Fibroblast of the aortic adventitia (primary cell): Measurements from ENCODE around the gene TIMM10B. TPM values are rescaled to one million over a fixed set of nuclear protein-coding genes. Genes with fewer than 3 reads are reported as not detected.

ENCODE experiments used
- DNase-seq: peaks from one replicate; pipeline ENCODE4 v3.0.0-alpha.2; 2010; ENCODE audit warnings: low read depth
- H3K4me3 ChIP-seq: 2 replicates; pipeline ENCODE4 v1.5.1; 2011; ENCODE audit warnings: low read depth, mild to moderate bottlenecking, control low read depth, low read length, moderate library complexity
- total RNA-seq: library from RNA; depleted of rRNA; stranded (reverse); fragments of >200 nt; gene quantifications from 2 replicates; pipeline ENCODE4 v1.2.3, GENCODE V29; 2012; ENCODE audit warnings: low replicate concordance
- TF ChIP-seq, protein P1 (sequence below): IDR thresholded peaks from 2 replicates; pipeline ENCODE4 v1.5.1; 2011; ENCODE audit warnings: mild to moderate bottlenecking, low read length, control low read depth, inconsistent platforms; ENCODE audit not compliant: insufficient read depth

The TIMM10B gene
- total RNA-seq, 1 donor, result 41.8 TPM

DNA sequence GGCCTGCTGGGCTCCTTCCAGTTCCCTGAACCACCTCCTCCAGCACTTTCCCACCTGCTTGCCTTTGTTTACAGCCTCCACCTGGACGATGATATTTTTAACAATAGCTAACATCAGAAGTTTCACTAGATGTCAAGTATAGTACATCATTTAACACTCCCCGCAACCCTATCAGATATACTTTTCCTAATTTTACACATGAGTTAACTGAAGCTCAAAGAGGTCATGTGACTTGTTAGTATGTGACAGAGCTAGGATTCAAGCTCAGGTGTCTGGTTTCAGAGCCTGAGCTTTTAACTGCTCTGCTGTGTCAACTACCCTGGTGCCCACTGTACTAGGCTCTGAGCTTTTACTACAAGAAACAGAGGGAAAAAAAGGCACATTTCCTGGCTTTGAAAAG, 26.2 kb upstream of the TIMM10B start:
- TF ChIP-seq, protein P1, sequence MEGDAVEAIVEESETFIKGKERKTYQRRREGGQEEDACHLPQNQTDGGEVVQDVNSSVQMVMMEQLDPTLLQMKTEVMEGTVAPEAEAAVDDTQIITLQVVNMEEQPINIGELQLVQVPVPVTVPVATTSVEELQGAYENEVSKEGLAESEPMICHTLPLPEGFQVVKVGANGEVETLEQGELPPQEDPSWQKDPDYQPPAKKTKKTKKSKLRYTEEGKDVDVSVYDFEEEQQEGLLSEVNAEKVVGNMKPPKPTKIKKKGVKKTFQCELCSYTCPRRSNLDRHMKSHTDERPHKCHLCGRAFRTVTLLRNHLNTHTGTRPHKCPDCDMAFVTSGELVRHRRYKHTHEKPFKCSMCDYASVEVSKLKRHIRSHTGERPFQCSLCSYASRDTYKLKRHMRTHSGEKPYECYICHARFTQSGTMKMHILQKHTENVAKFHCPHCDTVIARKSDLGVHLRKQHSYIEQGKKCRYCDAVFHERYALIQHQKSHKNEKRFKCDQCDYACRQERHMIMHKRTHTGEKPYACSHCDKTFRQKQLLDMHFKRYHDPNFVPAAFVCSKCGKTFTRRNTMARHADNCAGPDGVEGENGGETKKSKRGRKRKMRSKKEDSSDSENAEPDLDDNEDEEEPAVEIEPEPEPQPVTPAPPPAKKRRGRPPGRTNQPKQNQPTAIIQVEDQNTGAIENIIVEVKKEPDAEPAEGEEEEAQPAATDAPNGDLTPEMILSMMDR, result no peak
- H3K4me3 ChIP-seq, result no peak overlapping the region
- no peak for DNase-seq

DNA sequence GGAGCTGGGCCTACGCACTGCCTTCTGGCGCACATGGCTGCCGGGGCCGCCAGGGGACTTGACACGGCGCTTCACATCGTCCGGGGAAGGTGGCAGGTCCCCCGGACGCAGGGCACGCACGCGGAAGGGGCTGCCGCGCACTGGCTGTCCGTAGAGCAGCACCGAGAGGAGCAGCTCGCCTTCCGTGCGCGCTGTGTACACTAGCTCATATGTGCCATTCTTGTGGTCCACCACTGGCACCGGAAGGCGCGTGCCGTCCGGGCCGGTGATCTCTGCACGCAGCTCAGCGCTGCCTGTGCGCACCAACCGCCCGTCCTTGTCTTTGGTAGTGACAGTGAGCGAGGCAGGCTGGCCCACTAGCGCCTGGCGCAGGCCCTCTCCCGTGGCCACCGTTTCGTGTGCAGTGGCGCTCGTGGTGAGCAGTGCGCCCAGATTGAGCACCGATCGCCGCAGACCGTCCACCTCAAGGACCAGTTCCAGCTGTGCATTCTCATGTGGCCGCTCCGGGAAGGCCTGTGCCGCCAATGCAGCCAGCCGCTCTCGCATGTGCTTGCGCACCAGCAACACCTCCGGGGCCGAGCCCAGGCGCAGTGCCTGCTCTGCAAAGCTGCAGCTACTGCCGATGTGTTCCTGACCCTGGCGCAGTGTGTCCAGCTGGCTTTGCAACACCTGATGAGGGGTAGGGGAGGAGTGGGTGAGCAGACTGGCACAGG, 24.8 kb upstream of the TIMM10B start:
- TF ChIP-seq, protein P1, result no peak
- H3K4me3 ChIP-seq, result no peak overlapping the region

GRCh38 chr11:6457581-6458320, 23.6 kb upstream of the TIMM10B start:
- TF ChIP-seq, protein P1, result no peak
- no peak overlapping the region for H3K4me3 ChIP-seq

More for the DNA sequence above, 24.8 kb upstream of the TIMM10B start:
- DNase-seq, result no peak

GRCh38 chr11:6458352-6459098, 22.8 kb upstream of the TIMM10B start:
- no peak for DNase-seq
- H3K4me3 ChIP-seq, result no peak overlapping the region
- TF ChIP-seq, protein P1, result no peak

More at GRCh38 chr11:6457581-6458320, 23.6 kb upstream of the TIMM10B start:
- DNase-seq, result no peak

DNA sequence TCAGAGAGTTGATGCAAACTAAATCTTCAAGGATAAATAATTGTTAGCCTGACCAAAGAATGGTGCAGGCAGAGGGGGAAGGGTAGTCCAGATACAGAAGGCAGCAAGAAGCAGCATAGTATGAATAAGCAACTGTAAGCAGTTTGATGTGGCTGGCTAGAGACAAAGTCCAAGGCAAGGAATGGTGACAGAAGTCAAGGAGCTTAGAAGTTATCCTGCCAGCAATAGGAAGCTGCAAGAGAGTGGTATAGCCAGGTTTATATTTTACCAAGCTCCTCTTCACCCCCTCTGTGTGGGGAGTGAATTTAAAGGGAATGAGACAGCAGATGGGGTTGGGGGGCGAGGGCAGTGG, 22.2 kb upstream of the TIMM10B start:
- no peak for DNase-seq
- TF ChIP-seq, protein P1, result no peak
- H3K4me3 ChIP-seq, result no peak overlapping the region

DNA sequence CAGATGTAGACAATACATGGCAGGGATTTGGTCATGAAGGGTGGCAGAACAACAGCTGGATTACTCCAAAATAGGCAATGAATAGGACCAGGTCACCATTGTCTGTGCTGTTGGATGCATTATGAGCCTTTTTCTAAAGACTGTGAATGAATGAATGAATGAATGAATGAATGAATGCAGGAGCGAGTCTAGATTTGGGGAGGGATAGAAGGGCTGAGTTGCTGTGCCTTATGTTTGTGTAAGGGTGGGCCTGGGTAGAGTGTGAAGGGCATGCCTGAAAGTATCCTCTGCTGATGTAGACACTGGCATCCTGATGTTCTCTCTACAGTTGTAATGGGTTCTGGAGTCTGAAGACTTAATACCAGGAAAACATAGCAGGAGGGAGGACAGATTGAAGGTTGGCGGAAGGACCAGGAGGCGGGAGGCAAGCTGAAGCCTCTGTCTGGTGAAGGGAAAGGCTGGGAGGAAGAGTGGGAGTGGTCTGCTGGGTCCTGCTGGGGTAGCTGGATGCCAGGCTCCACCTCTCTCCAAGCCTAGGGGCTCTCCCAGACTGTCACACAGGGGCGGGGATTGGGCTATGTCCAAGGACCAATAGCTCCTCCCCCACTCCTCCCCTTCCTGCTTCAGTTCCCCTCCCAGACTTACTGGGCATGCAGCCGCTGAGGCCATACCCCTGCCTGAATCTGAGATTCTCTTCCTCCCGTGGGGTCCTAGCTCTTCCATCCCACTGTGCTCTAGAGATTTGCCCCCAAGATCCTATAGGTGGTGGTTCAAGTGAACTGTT, 12.4 kb upstream of the TIMM10B start:
- H3K4me3 ChIP-seq, result no peak overlapping the region
- TF ChIP-seq, protein P1, result no peak
- peak; percentile 81 for DNase-seq
